Tibial nerve (tissue), 4 donors: Measurements from ENCODE around the gene KRT37. TPM values are rescaled to one million over a fixed set of nuclear protein-coding genes. Genes with fewer than 3 reads are reported as not detected.

Experiments
- DNase-seq, 2 donors: peaks; one replicate each; pipeline ENCODE4 v3.0.0-alpha.2; 2019; ENCODE audit warnings: low spot score in 2 of 2
- H3K27ac ChIP-seq, 4 donors: fragments of 200-600 bp; sonication (generic) in 3 of 4; one replicate each; pipeline ENCODE4 v1.5.1; 2017 to 2019; ENCODE audit warnings: mild to moderate bottlenecking in 1 of 4
- H3K27me3 ChIP-seq, 2 donors: fragments of 200-600 bp; sonication (generic) in 1 of 2; one replicate each; pipeline versions ENCODE4 v1.5.1 to v1.6.0; 2017 to 2019
- H3K36me3 ChIP-seq, 3 donors: fragments of 200-600 bp; sonication (generic); one replicate each; pipeline ENCODE4 v1.5.1; 2018 to 2019
- H3K4me1 ChIP-seq, 4 donors: fragments of 200-600 bp; sonication (generic) in 3 of 4; one replicate each; pipeline ENCODE4 v1.5.1; 2017 to 2019
- H3K4me3 ChIP-seq, 4 donors: fragments of 200-600 bp; sonication (generic) in 3 of 4; one replicate each; pipeline ENCODE4 v1.5.1; 2017 to 2019; ENCODE audit warnings: mild to moderate bottlenecking in 1 of 4, moderate library complexity in 1 of 4
- H3K9me3 ChIP-seq, 4 donors: fragments of 200-600 bp; sonication (generic) in 3 of 4; one replicate each; pipeline ENCODE4 v1.5.1; 2017 to 2019
- EP300 ChIP-seq, 2 donors: sonication (generic); formaldehyde crosslinking; IDR thresholded peaks; one replicate each; pipeline ENCODE4 v1.6.1; 2017; ENCODE audit warnings: antibody characterized with exemption in 2 of 2, mild to moderate bottlenecking in 1 of 2
- POLR2A ChIP-seq, 2 donors: fragments of 450-650 bp; IDR thresholded peaks; one replicate each; pipeline ENCODE4 v1.6.1; 2017; ENCODE audit warnings: antibody characterized with exemption in 2 of 2, mild to moderate bottlenecking in 2 of 2, moderate library complexity in 2 of 2
- WGBS, 2 donors: methylation state at CpG; one replicate each; pipeline ENCODE4 v1.1.5; 2018; 5-methylcytosine and 5-hydroxymethylcytosine counted together
- total RNA-seq, 4 donors: library from RNA; depleted of rRNA; stranded (reverse); fragments of >200 nt; gene quantifications; one replicate each; pipeline ENCODE4 v1.1.0, GENCODE V29; 2016
- TF ChIP-seq, protein P1 (sequence below), 5 experiments: fragments of 200-600 bp in 3 of 5; fragments of 450-650 bp in 2 of 5; sonication (generic) in 3 of 5; IDR thresholded peaks; one replicate each; pipeline ENCODE4 v1.5.1; 2016 to 2019; ENCODE audit warnings: antibody characterized with exemption in 5 of 5, mild to moderate bottlenecking in 3 of 5, moderate library complexity in 2 of 5

Gene KRT37
- total RNA-seq, 4 donors from 2014 or later, result not detected

DNA sequence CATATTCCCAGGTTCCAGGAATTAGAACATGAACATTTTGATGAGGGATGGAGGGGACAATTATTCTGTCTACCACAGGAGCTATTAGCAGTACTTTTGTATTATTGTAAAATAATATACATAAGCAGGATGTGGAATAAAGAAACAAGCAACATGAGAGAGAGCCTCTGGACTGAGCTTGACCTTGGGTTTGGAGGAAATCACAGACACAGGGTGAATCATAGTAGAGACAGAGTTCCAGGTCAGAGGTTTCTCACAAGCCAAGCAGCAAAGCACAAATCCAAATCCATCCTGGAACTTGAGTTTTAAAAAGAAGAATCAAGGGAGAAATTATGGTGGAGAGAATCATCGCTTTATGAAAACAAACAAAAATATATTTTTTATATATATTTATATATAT lies 32.1 kb downstream of the KRT37 start:
- no peak overlapping the region for H3K4me3 ChIP-seq
- 85 to 88% methylated on average over 1 of the region's 1 CpG for WGBS, 2 donors
- no peak for DNase-seq
- no peaks in the 10 kb centered on the region for H3K36me3 ChIP-seq
- peaks cover 0 to 4% (median 0%) of the 10 kb centered on the region in 4 donors for H3K9me3 ChIP-seq
- H3K27ac ChIP-seq, result no peak overlapping the region
- H3K27me3 ChIP-seq, result no peaks in the 10 kb centered on the region
- TF ChIP-seq EP300 (IDR thresholded peaks at IDR 0.05), result no peak
- TF ChIP-seq, protein P1, sequence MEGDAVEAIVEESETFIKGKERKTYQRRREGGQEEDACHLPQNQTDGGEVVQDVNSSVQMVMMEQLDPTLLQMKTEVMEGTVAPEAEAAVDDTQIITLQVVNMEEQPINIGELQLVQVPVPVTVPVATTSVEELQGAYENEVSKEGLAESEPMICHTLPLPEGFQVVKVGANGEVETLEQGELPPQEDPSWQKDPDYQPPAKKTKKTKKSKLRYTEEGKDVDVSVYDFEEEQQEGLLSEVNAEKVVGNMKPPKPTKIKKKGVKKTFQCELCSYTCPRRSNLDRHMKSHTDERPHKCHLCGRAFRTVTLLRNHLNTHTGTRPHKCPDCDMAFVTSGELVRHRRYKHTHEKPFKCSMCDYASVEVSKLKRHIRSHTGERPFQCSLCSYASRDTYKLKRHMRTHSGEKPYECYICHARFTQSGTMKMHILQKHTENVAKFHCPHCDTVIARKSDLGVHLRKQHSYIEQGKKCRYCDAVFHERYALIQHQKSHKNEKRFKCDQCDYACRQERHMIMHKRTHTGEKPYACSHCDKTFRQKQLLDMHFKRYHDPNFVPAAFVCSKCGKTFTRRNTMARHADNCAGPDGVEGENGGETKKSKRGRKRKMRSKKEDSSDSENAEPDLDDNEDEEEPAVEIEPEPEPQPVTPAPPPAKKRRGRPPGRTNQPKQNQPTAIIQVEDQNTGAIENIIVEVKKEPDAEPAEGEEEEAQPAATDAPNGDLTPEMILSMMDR (IDR thresholded peaks at IDR 0.05), result no peak
- no peak for TF ChIP-seq POLR2A (IDR thresholded peaks at IDR 0.05)
- peaks cover 0 to 5% (median 0%) of the 10 kb centered on the region in 4 donors for H3K4me1 ChIP-seq

GRCh38 chr17:41391535-41391934 lies 32.9 kb downstream of the KRT37 start:
- no peaks in the 10 kb centered on the region for H3K27me3 ChIP-seq
- H3K4me1 ChIP-seq, result peaks cover 0 to 5% (median 0%) of the 10 kb centered on the region in 4 donors
- H3K27ac ChIP-seq, result no peak overlapping the region
- no peak overlapping the region for H3K4me3 ChIP-seq
- DNase-seq, result no peak
- H3K9me3 ChIP-seq, result peaks cover 0 to 12% (median 0%) of the 10 kb centered on the region in 4 donors
- TF ChIP-seq, protein P1 (IDR thresholded peaks at IDR 0.05), result no peak
- TF ChIP-seq EP300 (IDR thresholded peaks at IDR 0.05), result no peak
- no peak for TF ChIP-seq POLR2A (IDR thresholded peaks at IDR 0.05)
- WGBS, 2 donors, result 64 to 71% methylated on average over 2 of the region's 2 CpGs
- H3K36me3 ChIP-seq, result no peaks in the 10 kb centered on the region

- 61 to 66% methylated on average over 7 of the region's 7 CpGs for WGBS, 2 donors
- no peaks in the 10 kb centered on the region for H3K36me3 ChIP-seq
- H3K4me1 ChIP-seq, result peaks cover 0 to 5% (median 0%) of the 10 kb centered on the region in 4 donors
- H3K4me3 ChIP-seq, result no peak overlapping the region
- no peak overlapping the region for H3K27ac ChIP-seq
- H3K27me3 ChIP-seq, result no peaks in the 10 kb centered on the region
- TF ChIP-seq EP300 (IDR thresholded peaks at IDR 0.05) (no peak), POLR2A (IDR thresholded peaks at IDR 0.05) (no peak)
- TF ChIP-seq, protein P1 (IDR thresholded peaks at IDR 0.05), result no peak
- H3K9me3 ChIP-seq, result peaks cover 0 to 19% (median 2%) of the 10 kb centered on the region in 4 donors
- no peak for DNase-seq
Observed at GRCh38 chr17:41390411-41390938, 33.9 kb downstream of the KRT37 start.

DNA sequence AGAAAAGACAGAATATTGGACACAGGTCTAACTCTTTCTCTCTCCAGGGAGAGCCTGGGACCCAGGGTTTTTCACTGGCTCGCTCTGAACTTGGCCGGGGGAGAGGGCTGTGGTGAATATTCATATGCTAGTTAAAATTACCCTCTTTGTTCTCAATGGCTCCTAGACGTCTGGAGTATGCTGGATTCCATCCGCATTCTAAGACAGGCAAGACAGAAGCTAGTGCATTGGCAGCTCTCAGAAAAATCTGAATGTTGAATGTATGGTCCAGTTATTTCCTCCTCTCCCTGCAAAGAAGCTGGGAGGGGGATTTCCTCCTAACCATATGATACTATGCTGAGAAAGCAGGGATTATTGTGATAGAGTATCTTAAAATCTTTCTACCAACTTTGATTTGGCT lies 36.7 kb downstream of the KRT37 start:
- DNase-seq, result no peak
- H3K27me3 ChIP-seq, result no peaks in the 10 kb centered on the region
- whole genome bisulfite sequencing, 2 donors, result 41 to 59% methylated on average over 4 of the region's 4 CpGs
- H3K4me1 ChIP-seq, result no peaks in the 10 kb centered on the region
- H3K27ac ChIP-seq, result no peak overlapping the region
- no peaks in the 10 kb centered on the region for H3K36me3 ChIP-seq
- H3K9me3 ChIP-seq, result peaks cover 0 to 19% (median 2%) of the 10 kb centered on the region in 4 donors
- TF ChIP-seq EP300 (IDR thresholded peaks at IDR 0.05) (no peak), POLR2A (IDR thresholded peaks at IDR 0.05) (no peak)
- TF ChIP-seq, protein P1 (IDR thresholded peaks at IDR 0.05), result no peak
- no peak overlapping the region for H3K4me3 ChIP-seq

DNA sequence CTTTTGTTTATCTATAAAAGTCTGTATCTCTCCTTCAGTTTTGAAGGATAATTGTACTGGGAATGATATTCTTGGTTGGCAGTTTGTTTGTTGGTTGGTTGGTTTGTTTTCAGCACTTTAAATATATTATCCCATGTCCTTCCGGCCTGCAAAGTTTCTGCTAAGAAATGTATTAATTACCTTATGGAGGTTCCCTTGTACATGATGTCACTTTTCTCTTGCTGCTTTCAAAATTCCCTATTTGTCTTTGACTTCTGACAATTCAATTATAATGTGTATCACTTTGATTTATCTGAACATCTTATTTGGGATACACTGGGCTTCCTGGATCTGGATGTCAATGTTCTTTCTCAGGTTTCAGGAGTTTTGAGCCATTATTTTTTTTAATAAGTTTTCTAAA lies 38.2 kb downstream of the KRT37 start:
- Histone ChIP-seq H3K4me3 (no peak overlapping the region), H3K9me3 (peaks cover 0 to 19% (median 2%) of the 10 kb centered on the region in 4 donors), H3K36me3 (no peaks in the 10 kb centered on the region), H3K27me3 (no peaks in the 10 kb centered on the region), H3K4me1 (no peaks in the 10 kb centered on the region), H3K27ac (no peak overlapping the region)
- WGBS, 2 donors, result 93 to 95% methylated on average over 1 of the region's 1 CpG
- no peak for TF ChIP-seq EP300 (IDR thresholded peaks at IDR 0.05)
- TF ChIP-seq, protein P1 (IDR thresholded peaks at IDR 0.05), result no peak
- no peak for TF ChIP-seq POLR2A (IDR thresholded peaks at IDR 0.05)
- no peak for DNase-seq
